Skeletal muscle tissue (tissue), 4 donors: ENCODE data around the gene PADI3. TPM values are rescaled to one million over a fixed set of nuclear protein-coding genes. Genes with fewer than 3 reads are reported as not detected.

Experiments used
- H3K27ac ChIP-seq: one replicate; pipeline ENCODE4 v1.7.0; 2013; ENCODE audit warnings: mild to moderate bottlenecking, low read depth, low read length, inconsistent platforms
- H3K27me3 ChIP-seq, 3 donors: one replicate each; pipeline ENCODE4 v1.7.0; 2013; ENCODE audit warnings: low read length in 3 of 3; ENCODE audit not compliant: control insufficient read depth in 3 of 3, insufficient read depth in 3 of 3
- H3K36me3 ChIP-seq, 3 donors: one replicate each; pipeline ENCODE4 v1.7.0; 2013; ENCODE audit warnings: low read length in 3 of 3; ENCODE audit not compliant: control insufficient read depth in 3 of 3, insufficient read depth in 3 of 3
- H3K4me1 ChIP-seq, 3 donors: one replicate each; pipeline ENCODE4 v1.7.0; 2013; ENCODE audit warnings: low read length in 3 of 3, mild to moderate bottlenecking in 3 of 3; ENCODE audit not compliant: control insufficient read depth in 3 of 3, insufficient read depth in 3 of 3
- H3K4me3 ChIP-seq, 3 donors: one replicate each; pipeline ENCODE4 v1.7.0; 2013; ENCODE audit warnings: low read length in 3 of 3
- H3K9ac ChIP-seq, 3 donors: one replicate each; pipeline ENCODE4 v1.7.0; 2013; ENCODE audit warnings: low read length in 3 of 3, mild to moderate bottlenecking in 3 of 3, moderate library complexity in 2 of 3, low read depth in 1 of 3
- H3K9me3 ChIP-seq, 3 donors: one replicate each; pipeline ENCODE4 v1.7.0; 2013; ENCODE audit warnings: low read length in 3 of 3; ENCODE audit not compliant: control insufficient read depth in 3 of 3
- total RNA-seq: library from RNA; depleted of rRNA; stranded (reverse); fragments of >200 nt; gene quantifications from one replicate; pipeline ENCODE4 v1.2.3, GENCODE V29; 2014
- donor health status: Osteomylitis.

PADI3 gene
- total RNA-seq, 1 donor from 2014 or later: not detected

DNA sequence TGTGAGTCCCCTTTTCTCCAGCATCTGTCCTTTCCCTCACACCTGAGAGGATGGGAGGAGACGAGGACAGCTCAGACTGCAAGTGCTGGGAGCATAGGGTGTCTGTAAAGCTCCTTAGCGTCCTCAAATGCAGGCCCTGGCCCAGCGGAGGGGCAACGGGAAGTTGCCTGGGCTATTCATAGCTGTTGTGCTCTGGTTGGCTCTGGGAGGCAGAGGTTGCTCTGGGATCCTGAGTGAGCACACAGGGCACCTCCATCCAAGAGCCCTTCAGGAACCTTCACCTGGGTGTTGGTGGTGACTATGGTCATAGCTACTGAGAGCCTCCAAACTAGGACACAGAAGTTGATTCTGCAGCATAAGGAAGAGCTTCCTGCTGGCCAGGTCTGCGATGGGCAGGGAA lies 41.4 kb upstream of the PADI3 start:
- peaks cover 14 to 38% (median 30%) of the 10 kb centered on the region in 3 donors for H3K27me3 ChIP-seq
- no peaks in the 10 kb centered on the region for H3K36me3 ChIP-seq
- H3K27ac ChIP-seq: no peak overlapping the region
- H3K4me3 ChIP-seq: no peak overlapping the region
- H3K4me1 ChIP-seq: peaks cover 0 to 9% (median under 1%) of the 10 kb centered on the region in 3 donors
- no peak overlapping the region for H3K9ac ChIP-seq
- H3K9me3 ChIP-seq: no peaks in the 10 kb centered on the region

- H3K9ac ChIP-seq: no peak overlapping the region
- H3K27ac ChIP-seq: no peak overlapping the region
- H3K36me3 ChIP-seq: no peaks in the 10 kb centered on the region
- peaks cover 0 to 14% (median 4%) of the 10 kb centered on the region in 3 donors for H3K4me1 ChIP-seq
- no peaks in the 10 kb centered on the region for H3K9me3 ChIP-seq
- peaks cover 17 to 43% (median 35%) of the 10 kb centered on the region in 3 donors for H3K27me3 ChIP-seq
- no peak overlapping the region for H3K4me3 ChIP-seq
Observed at GRCh38 chr1:17207966-17208418, 40.9 kb upstream of the PADI3 start.

- H3K27me3 ChIP-seq: peaks cover 21 to 45% (median 41%) of the 10 kb centered on the region in 3 donors
Observed at GRCh38 chr1:17208546-17208945, 40.4 kb upstream of the PADI3 start.

DNA sequence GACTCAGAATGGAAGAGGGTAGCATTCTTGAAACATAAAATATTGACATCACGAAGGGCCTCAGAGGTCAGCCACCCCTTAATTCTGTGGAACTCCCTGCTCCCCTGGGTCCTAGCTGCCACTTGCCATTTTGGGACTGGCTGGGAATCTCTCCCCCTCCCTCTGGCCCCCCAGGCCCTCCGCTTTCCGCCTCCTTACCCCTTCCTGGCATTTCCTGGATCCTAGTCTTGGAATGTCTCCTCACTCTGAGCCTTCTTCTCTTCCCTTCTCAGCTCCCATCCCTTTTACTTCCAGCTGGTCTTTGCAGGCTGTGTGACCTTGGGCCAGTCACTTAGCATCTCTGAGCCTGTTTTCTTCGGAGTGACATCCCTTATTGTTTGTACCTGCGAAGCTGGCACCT lies 39.5 kb upstream of the PADI3 start:
- Histone ChIP-seq H3K27me3 (peaks cover 26 to 45% (median 40%) of the 10 kb centered on the region in 3 donors), H3K4me3 (no peak overlapping the region), H3K27ac (no peak overlapping the region), H3K4me1 (peaks cover 0 to 18% (median 9%) of the 10 kb centered on the region in 3 donors), H3K9ac (no peak overlapping the region), H3K36me3 (no peaks in the 10 kb centered on the region), H3K9me3 (no peaks in the 10 kb centered on the region)

More at GRCh38 chr1:17208546-17208945, 40.4 kb upstream of the PADI3 start:
- H3K4me3 ChIP-seq: no peak overlapping the region
- H3K27ac ChIP-seq: no peak overlapping the region
- H3K36me3 ChIP-seq: no peaks in the 10 kb centered on the region
- no peaks in the 10 kb centered on the region for H3K9me3 ChIP-seq
- no peak overlapping the region for H3K9ac ChIP-seq
- peaks cover 0 to 16% (median 8%) of the 10 kb centered on the region in 3 donors for H3K4me1 ChIP-seq

DNA sequence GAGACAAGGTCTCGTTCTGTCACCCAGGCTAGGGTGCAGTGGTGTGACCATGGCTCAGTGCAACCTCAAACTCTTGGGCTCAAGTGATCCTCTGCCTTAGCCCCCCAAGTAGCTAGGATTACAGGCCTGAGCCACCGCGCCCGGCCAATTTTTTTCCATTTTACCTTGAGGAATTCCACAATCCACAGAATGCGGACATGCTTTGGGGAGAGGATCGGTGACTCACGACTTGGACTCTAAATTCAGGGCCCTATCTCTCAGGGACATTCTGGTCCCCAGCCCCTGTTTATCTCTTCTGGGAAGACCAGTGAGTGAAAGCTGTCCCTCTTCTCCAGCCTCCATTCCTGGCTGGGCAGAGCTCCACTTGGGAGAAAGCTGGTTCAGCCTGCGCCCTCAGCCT lies 38.7 kb upstream of the PADI3 start:
- H3K27me3 ChIP-seq: peaks cover 31 to 51% (median 39%) of the 10 kb centered on the region in 3 donors
- no peak overlapping the region for H3K4me3 ChIP-seq
- H3K4me1 ChIP-seq: peaks cover 0 to 18% (median 9%) of the 10 kb centered on the region in 3 donors
- no peaks in the 10 kb centered on the region for H3K9me3 ChIP-seq
- H3K27ac ChIP-seq: no peak overlapping the region
- no peak overlapping the region for H3K9ac ChIP-seq
- H3K36me3 ChIP-seq: no peaks in the 10 kb centered on the region

DNA sequence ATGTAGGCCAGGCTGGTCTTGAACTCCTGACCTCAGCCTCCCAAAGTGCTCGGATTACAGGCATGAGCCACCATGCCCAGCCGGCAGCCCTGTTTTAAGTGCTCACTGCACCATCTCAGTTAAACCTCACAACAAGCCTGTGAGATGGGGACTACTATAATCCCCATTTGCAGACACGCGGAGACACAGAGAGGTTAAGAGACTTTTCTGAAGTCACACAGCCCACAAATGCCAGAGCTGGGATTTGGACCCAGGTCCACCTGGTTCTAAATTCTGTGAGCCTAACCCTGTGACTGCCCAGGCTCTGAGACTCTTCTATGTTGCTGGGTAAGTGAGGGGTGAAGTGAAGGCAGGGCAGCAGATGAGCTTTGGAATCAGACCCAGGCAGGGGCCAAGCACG lies 37.5 kb upstream of the PADI3 start:
- no peak overlapping the region for H3K27ac ChIP-seq
- H3K4me1 ChIP-seq: peaks cover 0 to 18% (median 9%) of the 10 kb centered on the region in 3 donors
- no peak overlapping the region for H3K4me3 ChIP-seq
- no peak overlapping the region for H3K9ac ChIP-seq
- no peaks in the 10 kb centered on the region for H3K9me3 ChIP-seq
- peaks cover 39 to 50% (median 47%) of the 10 kb centered on the region in 3 donors for H3K27me3 ChIP-seq
- H3K36me3 ChIP-seq: no peaks in the 10 kb centered on the region

- H3K9ac ChIP-seq: no peak overlapping the region
- peaks cover 40 to 51% (median 45%) of the 10 kb centered on the region in 3 donors for H3K27me3 ChIP-seq
- H3K36me3 ChIP-seq: no peaks in the 10 kb centered on the region
- H3K4me3 ChIP-seq: no peak overlapping the region
- H3K27ac ChIP-seq: no peak overlapping the region
- peaks cover 0 to 18% (median 9%) of the 10 kb centered on the region in 3 donors for H3K4me1 ChIP-seq
- no peaks in the 10 kb centered on the region for H3K9me3 ChIP-seq
Observed at GRCh38 chr1:17212009-17212408, 36.9 kb upstream of the PADI3 start.

DNA sequence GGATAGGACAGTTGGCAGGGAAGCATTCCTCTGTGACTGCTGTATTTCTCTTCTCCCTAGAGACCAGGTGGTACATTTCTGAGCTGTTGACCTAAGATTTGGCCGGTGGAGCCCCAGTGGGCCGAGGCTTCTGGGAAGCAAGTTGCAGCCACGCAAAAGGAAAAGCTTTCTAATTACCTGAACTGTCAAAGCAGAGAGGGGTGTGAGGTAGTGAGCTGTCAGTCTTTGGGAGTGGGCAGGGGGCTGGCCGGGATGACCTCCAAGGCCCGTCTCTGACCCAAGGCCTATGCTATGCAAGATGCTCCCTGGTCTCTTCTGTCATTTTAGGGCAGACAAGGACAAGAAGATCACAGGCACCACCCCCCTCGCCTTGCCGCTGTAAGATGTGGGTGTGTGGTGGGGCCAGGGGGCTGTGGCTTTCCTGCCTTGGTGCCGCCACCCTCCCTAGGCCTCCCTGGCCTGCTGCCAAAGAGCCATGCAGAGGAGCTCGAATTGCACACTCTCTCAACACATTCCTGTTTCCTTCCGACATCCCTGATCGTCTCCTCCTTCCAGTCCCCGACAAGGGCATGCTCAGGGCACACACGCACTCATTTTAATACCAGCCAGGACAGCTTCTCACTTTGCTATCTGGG lies 36.3 kb upstream of the PADI3 start:
- Histone ChIP-seq H3K9ac (no peak overlapping the region), H3K9me3 (no peaks in the 10 kb centered on the region), H3K27ac (no peak overlapping the region), H3K27me3 (peaks cover 43 to 54% (median 43%) of the 10 kb centered on the region in 3 donors), H3K4me1 (peaks cover 0 to 15% (median 9%) of the 10 kb centered on the region in 3 donors), H3K36me3 (no peaks in the 10 kb centered on the region), H3K4me3 (no peak overlapping the region)

DNA sequence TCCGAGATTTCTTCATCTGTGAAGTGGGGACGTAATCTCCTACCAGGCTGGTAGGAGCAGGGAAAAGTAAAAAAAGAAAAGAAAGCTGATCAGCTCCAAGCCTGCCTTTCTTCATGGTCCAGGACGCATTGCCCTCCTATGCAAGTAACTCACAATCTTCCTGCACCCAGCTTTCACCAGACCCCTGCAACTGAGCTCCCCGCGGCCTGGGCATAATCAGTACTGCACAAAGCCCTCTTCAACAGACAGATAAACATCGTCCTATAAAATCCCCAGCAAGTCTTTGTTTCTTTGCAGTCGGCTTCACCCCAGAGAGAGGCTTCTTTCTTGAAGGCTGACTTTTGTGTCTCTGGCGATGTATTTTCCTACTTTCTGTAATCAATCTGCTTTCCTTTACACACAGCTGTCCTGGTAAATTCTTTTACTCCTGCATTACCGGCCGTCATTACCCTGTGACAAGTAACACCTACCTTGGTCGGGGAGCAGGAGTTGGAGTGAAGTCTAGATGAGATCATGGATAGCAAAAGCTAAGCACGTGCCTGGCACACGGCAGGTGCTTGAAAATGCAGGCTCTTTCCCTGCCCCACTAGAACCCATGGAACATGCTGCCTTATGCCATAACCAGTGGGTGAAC lies 35.6 kb upstream of the PADI3 start:
- peaks cover 43 to 54% (median 43%) of the 10 kb centered on the region in 3 donors for H3K27me3 ChIP-seq
- no peak overlapping the region for H3K27ac ChIP-seq
- no peak overlapping the region for H3K9ac ChIP-seq
- no peaks in the 10 kb centered on the region for H3K9me3 ChIP-seq
- H3K36me3 ChIP-seq: no peaks in the 10 kb centered on the region
- H3K4me1 ChIP-seq: peaks cover 0 to 11% (median 9%) of the 10 kb centered on the region in 3 donors
- H3K4me3 ChIP-seq: no peak overlapping the region

- peaks cover 0 to 11% (median 9%) of the 10 kb centered on the region in 3 donors for H3K4me1 ChIP-seq
- no peak overlapping the region for H3K9ac ChIP-seq
- no peak overlapping the region for H3K4me3 ChIP-seq
- no peaks in the 10 kb centered on the region for H3K36me3 ChIP-seq
- no peaks in the 10 kb centered on the region for H3K9me3 ChIP-seq
- peaks cover 43 to 59% (median 46%) of the 10 kb centered on the region in 3 donors for H3K27me3 ChIP-seq
- no peak overlapping the region for H3K27ac ChIP-seq
Observed at GRCh38 chr1:17213782-17214148, 35.1 kb upstream of the PADI3 start.
